HG03066 (cell line): ENCODE measurements around the gene FADD.

Source experiments
- ATAC-seq: cut with Tn5 transposase; IDR thresholded peaks from one replicate; pipeline ENCODE4 v1.9.1; 2021; ENCODE audit warnings: low read depth; ENCODE audit not compliant: unreplicated experiment

FADD gene

GRCh38 chr11:70229737-70230136, 26.6 kb downstream of the FADD start:
- ATAC-seq, result no peak

- ATAC-seq, result no peak
These were observed 27.2 kb downstream of the FADD start for GRCh38 chr11:70230151-70230839.

- ATAC-seq, result no peak
These were observed 28.0 kb downstream of the FADD start for GRCh38 chr11:70230840-70231710.

GRCh38 chr11:70233034-70233433, 29.9 kb downstream of the FADD start:
- no peak for ATAC-seq

GRCh38 chr11:70233511-70233934, 30.4 kb downstream of the FADD start:
- ATAC-seq, result no peak

GRCh38 chr11:70233962-70234361, 30.9 kb downstream of the FADD start:
- ATAC-seq, result no peak

GRCh38 chr11:70240337-70240736, 37.2 kb downstream of the FADD start:
- no peak for ATAC-seq

- ATAC-seq, result no peak
These were observed 38.6 kb downstream of the FADD start for GRCh38 chr11:70241709-70242108.

GRCh38 chr11:70242885-70243284, 39.8 kb downstream of the FADD start:
- ATAC-seq, result no peak

- ATAC-seq, result no peak
These were observed 41.0 kb downstream of the FADD start for GRCh38 chr11:70243912-70244652.

- ATAC-seq, result no peak
These were observed 41.6 kb downstream of the FADD start for GRCh38 chr11:70244698-70245097.

- ATAC-seq, result no peak
These were observed 43.1 kb downstream of the FADD start for GRCh38 chr11:70246196-70246595.

GRCh38 chr11:70247042-70247709, 44.1 kb downstream of the FADD start:
- ATAC-seq, result no peak

- no peak for ATAC-seq
These were observed 44.6 kb downstream of the FADD start for GRCh38 chr11:70247710-70248072.

- no peak for ATAC-seq
These were observed 48.0 kb downstream of the FADD start for GRCh38 chr11:70250876-70251658.

GRCh38 chr11:70251659-70252321, 48.7 kb downstream of the FADD start:
- no peak for ATAC-seq

GRCh38 chr11:70252844-70253243, 49.7 kb downstream of the FADD start:
- no peak for ATAC-seq

GRCh38 chr11:70255477-70256116, 52.5 kb downstream of the FADD start:
- ATAC-seq, result no peak
